Erythroblast (primary cell): ENCODE results near the gene NKIRAS1.

Experiments used
- GATA1 ChIP-seq: IDR thresholded peaks from 2 replicates; pipeline ENCODE4 v1.6.1; 2011; ENCODE audit warnings: low read depth, mild to moderate bottlenecking, control low read depth, low read length, moderate library complexity
- POLR2A ChIP-seq: IDR thresholded peaks from 2 replicates; pipeline ENCODE4 v1.6.1; 2011; ENCODE audit warnings: mild to moderate bottlenecking, low read length

GRCh38 chr3:23944007-23944783, 27.4 kb upstream of the NKIRAS1 start:
- TF ChIP-seq POLR2A (no peak), GATA1 (no peak)
